NK-92 (cell line): ENCODE data around the gene LRP2BP.
A peak's percentile ranks its signal among the peaks of the same experiment; 100 is the strongest.

ENCODE experiments used
- DNase-seq: peaks from one replicate; lab custom pipeline; 2025; ENCODE audit not compliant: unreplicated experiment; lab: John Stamatoyannopoulos, UW

LRP2BP gene

GRCh38 chr4:185395238-185395955 lies at the start of gene LRP2BP:
TSS of gene LRP2BP (minus strand) at chr4:185395924. CDS start at chr4:185378186, 17,738 bp downstream.
- DNase-seq, result no peak

GRCh38 chr4:185445209-185445608 lies 49.5 kb upstream of the LRP2BP start:
- DNase-seq, result no peak

- DNase-seq, result no peak
Observed at GRCh38 chr4:185441479-185441878, 45.8 kb upstream of the LRP2BP start.

DNA sequence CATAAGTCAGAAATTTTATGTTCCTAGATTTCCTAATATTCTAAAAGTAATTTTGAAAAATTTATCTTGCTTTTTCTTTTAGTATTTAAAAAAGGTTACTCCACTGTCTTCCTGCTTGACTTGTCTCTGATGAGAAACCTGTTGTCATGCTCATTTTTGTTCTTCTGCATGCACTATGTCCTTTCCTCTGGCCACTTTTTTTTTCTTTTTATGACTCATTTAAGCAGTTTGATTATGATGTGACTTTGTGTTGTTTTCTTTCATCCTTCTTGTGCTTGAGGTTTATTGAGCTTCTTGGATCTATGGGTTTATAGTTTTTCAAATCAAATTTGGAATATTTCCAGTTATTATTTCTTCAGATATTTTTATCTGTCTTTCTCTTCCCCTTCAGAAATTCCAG lies 42.1 kb upstream of the LRP2BP start:
- no peak for DNase-seq

- no peak for DNase-seq
Observed at GRCh38 chr4:185435466-185435865, 39.7 kb upstream of the LRP2BP start.

- no peak for DNase-seq
Observed at GRCh38 chr4:185429660-185430059, 33.9 kb upstream of the LRP2BP start.

DNA sequence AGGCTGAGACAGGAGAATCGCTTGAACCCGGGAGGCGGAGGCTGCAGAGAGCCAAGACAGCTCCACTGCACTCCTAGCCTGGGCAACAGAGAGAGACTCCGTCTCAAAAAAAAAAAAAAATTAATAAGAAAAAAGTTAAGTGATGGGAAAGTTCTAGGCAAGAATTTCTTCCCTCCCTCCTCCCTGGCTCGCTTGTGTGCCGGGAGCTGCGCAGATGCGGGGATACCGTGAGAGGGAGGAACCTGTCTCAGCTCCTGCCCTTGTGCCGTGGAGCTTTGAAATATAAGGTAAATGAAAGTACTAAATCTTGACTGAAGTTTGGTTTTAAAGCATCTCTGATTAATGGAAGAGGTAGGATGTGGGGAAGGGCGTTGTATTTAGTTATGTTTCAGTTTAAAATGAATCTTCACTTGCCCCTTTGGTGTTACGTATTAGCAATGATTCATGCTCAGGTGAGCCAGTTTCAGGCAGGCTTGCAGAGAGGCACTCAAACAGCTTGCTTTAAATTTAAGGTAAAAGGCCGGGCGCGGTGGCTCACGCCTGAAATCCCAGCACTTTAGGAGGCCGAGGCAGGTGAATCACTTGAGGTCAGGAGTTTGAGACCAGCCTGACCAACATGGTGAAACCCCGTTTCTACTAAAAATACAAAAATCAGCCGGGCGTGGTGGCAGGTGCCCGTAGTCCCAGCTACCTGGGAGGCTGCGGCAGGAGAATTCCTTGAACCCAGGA lies 31.4 kb upstream of the LRP2BP start:
- DNase-seq, result no peak

GRCh38 chr4:185425647-185426352 lies 30.1 kb upstream of the LRP2BP start, which contains the start of gene UFSP2:
TSS of gene UFSP2 (minus strand) at chr4:185425964. CDS start at chr4:185425868, 96 bp downstream.
- DNase-seq, result peak; percentile 35

GRCh38 chr4:185424905-185425646 lies 29.4 kb upstream of the LRP2BP start:
- no peak for DNase-seq

GRCh38 chr4:185421366-185422124 lies 25.8 kb upstream of the LRP2BP start:
- no peak for DNase-seq

DNA sequence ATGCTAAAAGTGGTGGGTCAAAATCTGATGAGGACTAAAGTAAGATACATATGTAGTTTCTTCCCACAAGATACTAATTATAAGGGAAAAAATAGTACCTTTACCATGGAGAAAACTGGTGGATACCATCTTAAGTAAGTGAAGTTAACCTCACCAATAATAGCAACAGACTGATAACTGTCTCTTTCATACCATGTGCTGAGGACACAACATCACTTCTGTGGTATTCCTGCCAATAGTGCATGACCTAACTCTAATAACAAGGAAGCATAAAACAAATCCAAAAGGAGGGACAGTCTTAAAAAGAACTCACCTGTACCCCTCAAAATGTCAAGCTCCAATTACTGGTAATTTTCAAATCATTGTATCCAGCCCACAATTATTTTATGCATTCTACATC lies 21.2 kb upstream of the LRP2BP start:
- no peak for DNase-seq

GRCh38 chr4:185412412-185412811 lies 16.7 kb upstream of the LRP2BP start:
- no peak for DNase-seq

- no peak for DNase-seq
Observed at GRCh38 chr4:185411849-185412248, 16.1 kb upstream of the LRP2BP start.

- DNase-seq, result no peak
Observed at GRCh38 chr4:185408432-185408831, 12.7 kb upstream of the LRP2BP start.

DNA sequence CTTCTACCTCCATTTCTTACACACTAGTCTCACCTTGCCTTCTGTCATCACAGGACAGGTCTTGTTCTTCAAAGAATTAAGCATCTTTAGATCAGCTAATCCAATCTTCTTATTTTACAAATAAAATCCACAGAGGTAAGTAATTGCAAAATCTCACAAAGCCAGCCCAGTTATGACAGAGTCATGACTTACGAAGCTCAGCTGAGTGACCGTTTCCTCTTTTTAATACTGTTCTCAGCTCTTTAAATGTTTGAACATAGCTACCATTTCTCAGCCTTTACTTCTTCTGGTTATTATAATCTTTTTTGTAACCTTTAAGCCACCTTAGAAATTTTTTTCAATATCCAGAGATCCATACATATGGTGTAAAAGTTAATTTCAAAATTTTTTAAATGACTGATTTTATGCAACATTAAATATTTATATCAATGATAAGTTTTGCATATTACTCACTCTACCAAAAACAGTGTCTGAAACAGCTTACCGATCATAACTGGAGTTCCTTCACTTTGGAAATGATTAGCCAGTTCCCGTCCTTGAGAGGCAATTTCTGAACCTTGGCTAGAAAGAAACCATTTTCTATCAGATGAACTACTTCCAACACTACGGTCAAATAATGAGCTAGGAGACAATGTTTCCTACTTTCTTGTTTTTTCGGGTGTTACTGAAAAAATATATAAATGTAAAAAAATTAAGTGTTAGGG lies 9.7 kb upstream of the LRP2BP start:
- no peak for DNase-seq

DNA sequence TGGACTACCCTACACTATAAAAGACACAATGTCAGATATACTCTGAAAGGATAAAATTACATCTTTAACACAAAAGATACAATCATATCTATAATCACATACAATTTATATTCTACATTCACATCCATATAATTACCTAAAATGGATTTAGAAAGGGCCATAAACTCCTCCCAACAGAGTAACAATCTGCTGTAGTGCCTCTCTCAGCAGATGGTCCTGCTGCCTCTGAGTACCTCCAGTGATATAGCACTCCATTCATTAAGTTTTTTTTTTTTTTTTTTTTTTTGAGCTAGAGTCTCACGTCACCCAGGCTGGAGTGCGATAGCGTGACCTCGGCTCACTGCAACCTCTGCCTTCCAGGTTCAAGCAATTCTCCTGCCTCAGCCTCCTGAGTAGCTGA lies 8.3 kb upstream of the LRP2BP start:
- no peak for DNase-seq

- no peak for DNase-seq
Observed at GRCh38 chr4:185399466-185399865, 3.7 kb upstream of the LRP2BP start.

- no peak for DNase-seq
Observed at GRCh38 chr4:185398618-185399017, 2.9 kb upstream of the LRP2BP start.

GRCh38 chr4:185396724-185397385 lies 1.1 kb upstream of the LRP2BP start, which contains the start of gene ANKRD37:
TSS of gene ANKRD37 (plus strand) at chr4:185396841. CDS start at chr4:185396924, 83 bp downstream.
- DNase-seq, result no peak
